ENCODE data around the gene FLOT1. TPM values are rescaled to one million over a fixed set of nuclear protein-coding genes. Genes with fewer than 3 reads are reported as not detected.

Gene FLOT1
- total and polyA plus RNA-seq, 11 donors: 166 to 310 (median 225) TPM

- Histone ChIP-seq H3K36me3 (peaks cover 0 to 54% (median 52%) of the 10 kb centered on the region in 9 donors), H3K27me3 (no peaks in the 10 kb centered on the region)
Observed at GRCh38 chr6:30741063-30741779, 1.3 kb downstream of the FLOT1 start.

DNA sequence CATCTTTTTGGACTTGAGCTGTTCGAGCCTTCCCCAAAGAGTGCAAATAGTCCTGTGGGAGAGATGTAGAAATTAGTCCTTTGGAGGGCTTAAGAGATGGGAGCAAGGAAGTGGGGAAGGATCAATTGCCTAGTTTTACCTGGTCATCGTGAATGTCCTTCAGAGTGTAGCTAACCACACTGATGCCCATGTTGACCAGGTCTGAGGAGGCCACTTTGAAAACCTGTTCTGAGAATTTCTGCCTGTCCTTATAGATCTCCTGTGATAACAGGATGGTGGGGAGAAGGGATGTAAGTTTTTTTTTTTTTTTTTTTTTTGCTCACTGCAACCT, 2.0 kb downstream of the FLOT1 start:
- TF ChIP-seq, protein P1, sequence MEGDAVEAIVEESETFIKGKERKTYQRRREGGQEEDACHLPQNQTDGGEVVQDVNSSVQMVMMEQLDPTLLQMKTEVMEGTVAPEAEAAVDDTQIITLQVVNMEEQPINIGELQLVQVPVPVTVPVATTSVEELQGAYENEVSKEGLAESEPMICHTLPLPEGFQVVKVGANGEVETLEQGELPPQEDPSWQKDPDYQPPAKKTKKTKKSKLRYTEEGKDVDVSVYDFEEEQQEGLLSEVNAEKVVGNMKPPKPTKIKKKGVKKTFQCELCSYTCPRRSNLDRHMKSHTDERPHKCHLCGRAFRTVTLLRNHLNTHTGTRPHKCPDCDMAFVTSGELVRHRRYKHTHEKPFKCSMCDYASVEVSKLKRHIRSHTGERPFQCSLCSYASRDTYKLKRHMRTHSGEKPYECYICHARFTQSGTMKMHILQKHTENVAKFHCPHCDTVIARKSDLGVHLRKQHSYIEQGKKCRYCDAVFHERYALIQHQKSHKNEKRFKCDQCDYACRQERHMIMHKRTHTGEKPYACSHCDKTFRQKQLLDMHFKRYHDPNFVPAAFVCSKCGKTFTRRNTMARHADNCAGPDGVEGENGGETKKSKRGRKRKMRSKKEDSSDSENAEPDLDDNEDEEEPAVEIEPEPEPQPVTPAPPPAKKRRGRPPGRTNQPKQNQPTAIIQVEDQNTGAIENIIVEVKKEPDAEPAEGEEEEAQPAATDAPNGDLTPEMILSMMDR (IDR thresholded peaks at IDR 0.05): no peak
- TF ChIP-seq POLR2A (IDR thresholded peaks at IDR 0.05): no peak
- H3K9me3 ChIP-seq: no peaks in the 10 kb centered on the region
- peaks cover 3 to 72% (median 44%) of the 10 kb centered on the region in 12 donors for H3K4me1 ChIP-seq
- 90 to 92% (median 91%) methylated on average over 2 of the region's 2 CpGs for WGBS, 4 donors
- peak overlapping the region in 8 of 12 donors; percentile 2 to 99 (median 62) for H3K27ac ChIP-seq
- DNase-seq (no peak), ATAC-seq (no peak)
- H3K36me3 ChIP-seq: peaks cover 0 to 61% (median 59%) of the 10 kb centered on the region in 9 donors
- H3K27me3 ChIP-seq: no peaks in the 10 kb centered on the region
- no peak overlapping the region for H3K4me3 ChIP-seq
- intact Hi-C loops (cut with DNase I): loop anchor here (5.0 to 10.0 kb wide), 10 partner anchors 37 to 344 kb away; partner anchors contain the start of genes MRPS18B (in 1 of the 10) and PPP1R10 (in 1 of the 10)

More at GRCh38 chr6:30741063-30741779, 1.3 kb downstream of the FLOT1 start:
- intact Hi-C loops (cut with DNase I): loop anchor here (5.0 to 10.0 kb wide), 10 partner anchors 36 to 344 kb away; partner anchors contain the start of genes MRPS18B (in 1 of the 10) and PPP1R10 (in 1 of the 10)
- H3K27ac ChIP-seq: peak overlapping the region; percentile 92 to 99 (median 97)
- ATAC-seq (no peak), DNase-seq (no peak)
- H3K4me3 ChIP-seq: peak overlapping the region; percentile 46 to 95 (median 86)
- H3K9me3 ChIP-seq: no peaks in the 10 kb centered on the region
- TF ChIP-seq, protein P1 (IDR thresholded peaks at IDR 0.05): no peak
- no peak for TF ChIP-seq POLR2A (IDR thresholded peaks at IDR 0.05)
- WGBS, 4 donors: 67 to 75% (median 70%) methylated on average over 8 of the region's 8 CpGs
- H3K4me1 ChIP-seq: peaks cover 3 to 65% (median 42%) of the 10 kb centered on the region in 12 donors

- Histone ChIP-seq H3K4me1 (peaks cover 3 to 62% (median 41%) of the 10 kb centered on the region in 12 donors), H3K27ac (peak overlapping the region in 2 of 12 donors; percentile 44 to 80), H3K4me3 (no peak overlapping the region), H3K27me3 (no peaks in the 10 kb centered on the region), H3K36me3 (peaks cover 0 to 80% (median 79%) of the 10 kb centered on the region in 9 donors), H3K9me3 (no peaks in the 10 kb centered on the region)
- DNase-seq (no peak), ATAC-seq (no peak)
- no peak for TF ChIP-seq POLR2A (IDR thresholded peaks at IDR 0.05)
- TF ChIP-seq, protein P1 (IDR thresholded peaks at IDR 0.05): no peak
- 88 to 90% (median 90%) methylated on average over 6 of the region's 6 CpGs for WGBS, 4 donors
- intact Hi-C loops (cut with DNase I): loop anchor here in 1 of 10 donors (10.0 kb wide), 1 partner anchor 146 kb away; the partner anchor contains the start of gene DDR1
Observed at GRCh38 chr6:30738532-30738931, 4.0 kb downstream of the FLOT1 start.

- Histone ChIP-seq H3K36me3 (peaks cover 0 to 100% (median 95%) of the 10 kb centered on the region in 9 donors), H3K27me3 (no peaks in the 10 kb centered on the region), H3K27ac (no peak overlapping the region), H3K4me3 (no peak overlapping the region), H3K9me3 (no peaks in the 10 kb centered on the region), H3K4me1 (peaks cover 0 to 57% (median 32%) of the 10 kb centered on the region in 12 donors)
- ATAC-seq (no peak), DNase-seq (no peak)
- TF ChIP-seq POLR2A (IDR thresholded peaks at IDR 0.05): no peak
- TF ChIP-seq, protein P1 (IDR thresholded peaks at IDR 0.05): no peak
- 83 to 93% (median 85%) methylated on average over 8 of the region's 8 CpGs for WGBS, 4 donors
- intact Hi-C loops (cut with DNase I): loop anchor here in 1 of 10 donors (10.0 kb wide), 1 partner anchor 149 kb away; the partner anchor contains the start of gene DDR1
Observed at GRCh38 chr6:30735668-30736314, 6.7 kb downstream of the FLOT1 start.
